ENCODE data around the gene ABHD17B. TPM values are rescaled to one million over a fixed set of nuclear protein-coding genes. Genes with fewer than 3 reads are reported as not detected.

The ABHD17B gene
- total RNA-seq, 2 experiments from 2014 or later: 27.2 to 28.3 TPM

DNA sequence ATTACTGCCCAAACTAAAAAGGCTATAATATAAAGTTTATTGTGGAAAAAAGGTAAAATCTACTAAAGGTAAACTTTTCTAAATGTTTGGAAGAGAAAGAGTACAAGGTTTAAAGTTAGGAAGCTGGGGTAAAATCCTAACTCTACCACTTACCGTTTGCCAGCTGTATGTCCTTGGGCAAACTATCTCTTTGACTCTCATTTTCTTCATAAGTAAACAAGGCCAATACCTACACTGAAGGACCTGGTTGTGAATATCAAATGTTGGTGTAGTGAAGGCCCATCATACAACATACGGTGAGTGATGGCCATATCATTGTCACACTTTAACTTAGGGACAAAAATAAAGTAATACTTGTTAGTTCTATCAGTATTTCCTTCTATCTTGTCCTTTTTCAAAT lies 34.9 kb downstream of the ABHD17B start:
- CTCF ChIA-PET: interaction anchor here (0.5 to 1.8 kb wide), 3 partner anchors 14 to 57 kb away, joined by 3 to 5 read pairs (median 3); no protein-coding TSS in a partner anchor
- H3K4me1 Mint-ChIP-seq (ENCODE audit: low read depth): peaks cover 7% of the 10 kb centered on the region
- no peaks in the 10 kb centered on the region for H3K27me3 Mint-ChIP-seq (ENCODE audit: low read depth)
- DNase-seq: no peak
- POLR2A ChIA-PET: no interaction called here
- H3K27ac Mint-ChIP-seq: no peak overlapping the region
- ATAC-seq: no peak
- H3K9me3 Mint-ChIP-seq (ENCODE audit: insufficient read depth): peaks cover 35% of the 10 kb centered on the region
- H3K4me3 Mint-ChIP-seq: no peak overlapping the region
- peaks cover 57% of the 10 kb centered on the region for H3K36me3 Mint-ChIP-seq (ENCODE audit: low read depth)

- Mint-ChIP-seq H3K4me1 (ENCODE audit: low read depth) (peaks cover 7% of the 10 kb centered on the region), H3K4me3 (no peak overlapping the region), H3K36me3 (ENCODE audit: low read depth) (peaks cover 60% of the 10 kb centered on the region), H3K9me3 (ENCODE audit: insufficient read depth) (peaks cover 35% of the 10 kb centered on the region), H3K27me3 (ENCODE audit: low read depth) (no peaks in the 10 kb centered on the region), H3K27ac (no peak overlapping the region)
- POLR2A ChIA-PET: no interaction called here
- CTCF ChIA-PET: interaction anchor here (1.3 to 1.8 kb wide), 3 partner anchors 12 to 57 kb away, joined by 3 to 5 read pairs (median 4); no protein-coding TSS in a partner anchor
- no peak for DNase-seq
- ATAC-seq: no peak
These were observed 35.6 kb downstream of the ABHD17B start for GRCh38 chr9:71875345-71875744.

DNA sequence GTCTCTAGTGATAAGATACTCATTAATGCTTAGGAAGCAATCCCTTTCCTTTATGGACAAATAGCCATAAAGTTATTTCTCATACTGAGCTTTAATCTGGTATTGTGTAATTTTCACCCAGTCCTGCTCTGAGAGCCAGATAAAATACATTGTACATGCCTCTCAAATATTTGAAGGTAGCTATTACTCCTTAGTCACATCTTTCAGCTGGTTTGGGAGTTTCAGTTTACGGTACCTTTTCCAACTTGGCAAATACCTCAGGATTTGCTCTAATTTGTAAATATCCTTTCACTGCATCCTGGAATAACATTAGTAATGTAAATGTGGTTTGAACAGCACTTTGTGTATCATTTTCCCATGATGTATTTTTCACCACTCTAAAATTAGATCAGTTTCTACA lies 47.4 kb downstream of the ABHD17B start:
- POLR2A ChIA-PET: interaction anchor here (1.2 kb wide), 1 partner anchor 48 kb away, joined by 3 read pairs; the partner anchor contains the start of genes ABHD17B and C9orf85
- no peak for DNase-seq
- Mint-ChIP-seq H3K27me3 (ENCODE audit: low read depth) (no peaks in the 10 kb centered on the region), H3K4me1 (ENCODE audit: low read depth) (peaks cover 8% of the 10 kb centered on the region), H3K9me3 (ENCODE audit: insufficient read depth) (peaks cover 27% of the 10 kb centered on the region), H3K27ac (no peak overlapping the region), H3K4me3 (no peak overlapping the region), H3K36me3 (ENCODE audit: low read depth) (peaks cover 70% of the 10 kb centered on the region)
- no peak for ATAC-seq
- CTCF ChIA-PET: interaction anchor here (0.9 to 1.6 kb wide), 3 partner anchors 9 to 48 kb away, joined by 3 to 4 read pairs (median 4); partner anchors contain the start of genes ABHD17B and C9orf85

DNA sequence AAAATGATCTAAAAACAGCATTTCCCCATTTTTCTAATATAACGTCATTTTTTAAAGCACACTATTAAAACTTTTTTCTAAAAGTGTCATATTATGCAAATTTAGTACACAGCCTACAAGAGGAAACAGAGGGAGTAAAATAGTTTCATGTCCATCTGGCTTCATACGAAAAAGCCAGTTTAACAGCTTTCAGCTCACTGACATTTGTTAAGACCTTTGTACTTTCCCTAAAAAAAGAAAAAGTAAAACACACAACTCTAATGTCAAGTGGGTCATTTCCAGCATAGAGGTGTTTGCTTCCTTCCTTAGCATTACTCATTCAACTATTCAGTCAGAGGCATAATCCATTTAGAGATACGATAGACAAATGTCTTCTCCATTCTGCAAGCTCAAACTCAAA lies 49.4 kb downstream of the ABHD17B start:
- Mint-ChIP-seq H3K36me3 (ENCODE audit: low read depth) (peaks cover 65% of the 10 kb centered on the region), H3K27me3 (ENCODE audit: low read depth) (no peaks in the 10 kb centered on the region), H3K9me3 (ENCODE audit: insufficient read depth) (peaks cover 28% of the 10 kb centered on the region), H3K4me3 (no peak overlapping the region), H3K27ac (no peak overlapping the region), H3K4me1 (ENCODE audit: low read depth) (peaks cover 11% of the 10 kb centered on the region)
- no peak for DNase-seq
- ChIA-PET CTCF (interaction anchor here (1.0 to 1.7 kb wide), 7 partner anchors 14 to 133 kb away, joined by 3 to 7 read pairs (median 3); no protein-coding TSS in a partner anchor), POLR2A (interaction anchor here (1.3 kb wide), 1 partner anchor 49 kb away, joined by 3 read pairs; the partner anchor contains the start of genes ABHD17B and C9orf85)
- no peak for ATAC-seq

DNA sequence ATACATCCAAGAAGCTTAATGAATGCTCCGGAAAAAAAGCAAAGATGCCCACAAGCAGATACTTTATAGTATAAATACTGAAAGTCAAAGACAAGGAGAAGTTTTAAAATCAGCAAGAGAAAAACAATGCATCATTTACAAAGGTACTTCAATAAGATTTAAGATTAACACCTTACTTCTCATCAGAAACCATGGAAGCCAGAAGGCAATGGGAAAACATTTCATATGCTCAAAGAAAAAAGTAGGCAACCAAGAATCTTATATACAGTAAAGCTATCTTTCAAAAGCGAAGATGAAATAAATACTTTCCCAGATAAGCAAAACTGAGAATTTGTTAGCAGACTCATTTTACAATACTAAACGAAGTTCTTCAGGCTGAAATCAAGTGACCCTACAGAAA lies 51.1 kb downstream of the ABHD17B start:
- Mint-ChIP-seq H3K4me1 (ENCODE audit: low read depth) (peaks cover 11% of the 10 kb centered on the region), H3K36me3 (ENCODE audit: low read depth) (peaks cover 58% of the 10 kb centered on the region), H3K27ac (no peak overlapping the region), H3K9me3 (ENCODE audit: insufficient read depth) (peaks cover 28% of the 10 kb centered on the region), H3K27me3 (ENCODE audit: low read depth) (no peaks in the 10 kb centered on the region), H3K4me3 (no peak overlapping the region)
- ATAC-seq (no peak), DNase-seq (no peak)
- ChIA-PET CTCF (interaction anchor here (1.3 to 2.2 kb wide), 5 partner anchors 32 to 165 kb away, joined by 3 to 7 read pairs (median 6); partner anchors contain the start of genes ABHD17B and C9orf85), POLR2A (no interaction called here)

- ATAC-seq (peak; percentile 63), DNase-seq (no peak)
- peaks cover 11% of the 10 kb centered on the region for H3K4me1 Mint-ChIP-seq (ENCODE audit: low read depth)
- peaks cover 51% of the 10 kb centered on the region for H3K36me3 Mint-ChIP-seq (ENCODE audit: low read depth)
- H3K9me3 Mint-ChIP-seq (ENCODE audit: insufficient read depth): peaks cover 28% of the 10 kb centered on the region
- no peak overlapping the region for H3K27ac Mint-ChIP-seq
- H3K4me3 Mint-ChIP-seq: no peak overlapping the region
- ChIA-PET POLR2A (interaction anchor here (0.6 kb wide), 1 partner anchor 135 kb away, joined by 3 read pairs; no protein-coding TSS in a partner anchor), CTCF (interaction anchor here (1.6 to 2.2 kb wide), 4 partner anchors 33 to 166 kb away, joined by 5 to 7 read pairs (median 6); partner anchors contain the start of genes ABHD17B and C9orf85)
- H3K27me3 Mint-ChIP-seq (ENCODE audit: low read depth): no peaks in the 10 kb centered on the region
These were observed 52.2 kb downstream of the ABHD17B start for GRCh38 chr9:71858812-71859211.

DNA sequence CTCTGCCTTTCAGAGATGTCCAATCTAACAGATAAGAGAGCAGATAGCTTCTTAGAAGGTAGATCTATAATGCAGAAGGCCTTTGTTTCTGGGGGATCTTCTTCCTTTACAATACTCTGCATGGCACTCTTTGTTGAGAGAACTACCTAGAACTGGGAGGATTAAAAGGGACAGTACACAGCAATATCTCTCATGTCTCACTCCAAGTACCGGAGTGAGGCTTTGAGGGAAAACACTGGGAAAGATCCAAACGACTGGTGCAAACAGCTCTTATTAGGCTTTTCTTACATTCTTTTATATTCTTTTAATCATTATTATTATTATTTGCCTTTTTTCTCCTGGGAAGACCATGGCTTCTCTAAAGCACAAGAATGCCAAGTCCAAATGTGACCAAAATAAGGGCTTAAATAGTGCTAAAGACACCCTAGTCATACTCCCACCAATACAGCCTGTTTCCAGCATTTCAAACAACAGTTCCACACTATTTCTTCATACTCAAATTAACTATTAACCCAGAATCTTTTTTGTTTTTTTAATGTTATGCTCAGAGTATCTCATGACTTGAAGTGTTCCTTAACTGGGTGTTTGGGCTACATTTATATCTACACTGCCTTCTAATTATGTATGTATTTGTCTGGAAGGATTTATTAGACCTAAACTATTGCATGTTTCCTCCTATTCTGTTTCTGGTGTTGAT lies 52.7 kb downstream of the ABHD17B start:
- H3K4me1 Mint-ChIP-seq (ENCODE audit: low read depth): peaks cover 11% of the 10 kb centered on the region
- H3K36me3 Mint-ChIP-seq (ENCODE audit: low read depth): peaks cover 46% of the 10 kb centered on the region
- H3K27ac Mint-ChIP-seq: no peak overlapping the region
- ATAC-seq: no peak
- no peaks in the 10 kb centered on the region for H3K27me3 Mint-ChIP-seq (ENCODE audit: low read depth)
- POLR2A ChIA-PET: interaction anchor here (0.6 to 0.9 kb wide), 3 partner anchors 11 to 167 kb away, joined by 3 read pairs; no protein-coding TSS in a partner anchor
- no peak overlapping the region for H3K4me3 Mint-ChIP-seq
- CTCF ChIA-PET: interaction anchor here (1.8 kb wide), 1 partner anchor 53 kb away, joined by 7 read pairs; the partner anchor contains the start of genes ABHD17B and C9orf85
- DNase-seq: no peak
- H3K9me3 Mint-ChIP-seq (ENCODE audit: insufficient read depth): peaks cover 28% of the 10 kb centered on the region

- Mint-ChIP-seq H3K9me3 (ENCODE audit: insufficient read depth) (peaks cover 28% of the 10 kb centered on the region), H3K27me3 (ENCODE audit: low read depth) (no peaks in the 10 kb centered on the region), H3K36me3 (ENCODE audit: low read depth) (peaks cover 38% of the 10 kb centered on the region), H3K4me1 (ENCODE audit: low read depth) (peaks cover 11% of the 10 kb centered on the region), H3K27ac (no peak overlapping the region), H3K4me3 (no peak overlapping the region)
- ChIA-PET CTCF (interaction anchor here (0.6 kb wide), 1 partner anchor 19 kb away, joined by 3 read pairs; no protein-coding TSS in a partner anchor), POLR2A (interaction anchor here (0.9 kb wide), 1 partner anchor 12 kb away, joined by 3 read pairs; no protein-coding TSS in a partner anchor)
- DNase-seq: no peak
- no peak for ATAC-seq
These were observed 53.8 kb downstream of the ABHD17B start for GRCh38 chr9:71857159-71857558.

GRCh38 chr9:71854811-71855210 lies 56.2 kb downstream of the ABHD17B start:
- CTCF ChIA-PET: interaction anchor here (1.4 kb wide), 1 partner anchor 48 kb away, joined by 5 read pairs; no protein-coding TSS in a partner anchor

GRCh38 chr9:71853084-71853483 lies 57.9 kb downstream of the ABHD17B start:
- POLR2A ChIA-PET: interaction anchor here (1.0 kb wide), 1 partner anchor 58 kb away, joined by 3 read pairs; the partner anchor contains the start of genes ABHD17B and C9orf85

More at GRCh38 chr9:71854811-71855210, 56.2 kb downstream of the ABHD17B start:
- Mint-ChIP-seq H3K4me1 (ENCODE audit: low read depth) (peaks cover 11% of the 10 kb centered on the region), H3K9me3 (ENCODE audit: insufficient read depth) (peaks cover 11% of the 10 kb centered on the region), H3K27me3 (ENCODE audit: low read depth) (no peaks in the 10 kb centered on the region), H3K27ac (no peak overlapping the region), H3K4me3 (no peak overlapping the region), H3K36me3 (ENCODE audit: low read depth) (peaks cover 17% of the 10 kb centered on the region)
- POLR2A ChIA-PET: no interaction called here
- ATAC-seq (no peak), DNase-seq (no peak)

DNA sequence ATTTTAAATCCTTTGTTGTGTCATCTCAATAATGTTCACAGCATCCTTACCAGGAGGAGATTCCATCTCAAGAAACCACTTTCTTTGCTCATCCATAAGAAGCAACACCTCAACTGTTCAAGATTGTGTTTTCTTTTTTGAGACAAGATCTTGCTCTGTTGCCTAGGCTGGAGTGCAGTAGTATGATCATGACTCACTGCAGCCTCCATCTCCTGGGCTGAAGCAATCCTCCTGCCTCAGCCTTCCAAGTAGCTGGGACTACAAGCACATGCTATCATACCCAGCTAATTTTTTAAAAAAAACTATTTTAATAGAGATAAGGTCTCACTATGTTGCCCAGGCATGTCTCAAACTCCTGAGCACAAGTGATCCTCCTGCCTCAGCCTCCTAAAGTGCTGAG lies 60.0 kb downstream of the ABHD17B start:
- Mint-ChIP-seq H3K27me3 (ENCODE audit: low read depth) (no peaks in the 10 kb centered on the region), H3K4me1 (ENCODE audit: low read depth) (no peaks in the 10 kb centered on the region), H3K27ac (no peak overlapping the region), H3K36me3 (ENCODE audit: low read depth) (peaks cover 2% of the 10 kb centered on the region), H3K4me3 (no peak overlapping the region), H3K9me3 (ENCODE audit: insufficient read depth) (no peaks in the 10 kb centered on the region)
- CTCF ChIA-PET: no interaction called here
- DNase-seq (no peak), ATAC-seq (no peak)
- POLR2A ChIA-PET: no interaction called here

More at GRCh38 chr9:71853084-71853483, 57.9 kb downstream of the ABHD17B start:
- H3K4me1 Mint-ChIP-seq (ENCODE audit: low read depth): no peaks in the 10 kb centered on the region
- H3K27ac Mint-ChIP-seq: no peak overlapping the region
- no peaks in the 10 kb centered on the region for H3K9me3 Mint-ChIP-seq (ENCODE audit: insufficient read depth)
- H3K27me3 Mint-ChIP-seq (ENCODE audit: low read depth): no peaks in the 10 kb centered on the region
- no peak for DNase-seq
- peaks cover 6% of the 10 kb centered on the region for H3K36me3 Mint-ChIP-seq (ENCODE audit: low read depth)
- ATAC-seq: no peak
- CTCF ChIA-PET: interaction anchor here (0.7 to 2.3 kb wide), 3 partner anchors 37 to 532 kb away, joined by 3 to 5 read pairs (median 3); no protein-coding TSS in a partner anchor
- H3K4me3 Mint-ChIP-seq: no peak overlapping the region

GRCh38 chr9:71847892-71848291 lies 63.1 kb downstream of the ABHD17B start:
- POLR2A ChIA-PET: no interaction called here
- Mint-ChIP-seq H3K4me3 (no peak overlapping the region), H3K27me3 (ENCODE audit: low read depth) (no peaks in the 10 kb centered on the region), H3K9me3 (ENCODE audit: insufficient read depth) (no peaks in the 10 kb centered on the region), H3K27ac (no peak overlapping the region), H3K36me3 (ENCODE audit: low read depth) (peaks cover 2% of the 10 kb centered on the region), H3K4me1 (ENCODE audit: low read depth) (no peaks in the 10 kb centered on the region)
- ATAC-seq: no peak
- CTCF ChIA-PET: no interaction called here
- DNase-seq: no peak
